Measurements from ENCODE around the gene CDC5L.

Gene CDC5L

GRCh38 chr6:44453146-44453545, 65.6 kb downstream of the CDC5L start:
- TF ChIP-seq POLR2AphosphoS5 (IDR thresholded peaks at IDR 0.05; ENCODE audit: low read depth, low read length) (no peak), FOXP2 (optimal IDR thresholded peaks at IDR 0.05; ENCODE audit: borderline replicate concordance, extremely low read depth, extremely low read length, insufficient read depth) (no peak), TAF1 (IDR thresholded peaks at IDR 0.05; ENCODE audit: borderline replicate concordance, insufficient read depth, low read length) (no peak), SIN3A (IDR thresholded peaks at IDR 0.05; ENCODE audit: borderline replicate concordance, insufficient read depth, low read length) (no peak), REST (IDR thresholded peaks at IDR 0.05; ENCODE audit: insufficient read depth in 1 of 2, low read depth in 2 of 2, low read length in 2 of 2) (no peak)

GRCh38 chr6:44454198-44454597, 66.7 kb downstream of the CDC5L start:
- TF ChIP-seq REST (IDR thresholded peaks at IDR 0.05; ENCODE audit: insufficient read depth in 1 of 2, low read depth in 2 of 2, low read length in 2 of 2): no peak

GRCh38 chr6:44456070-44456965, 68.8 kb downstream of the CDC5L start:
- no peak for TF ChIP-seq POLR2AphosphoS5 (IDR thresholded peaks at IDR 0.05; ENCODE audit: low read depth, low read length)
- no peak for TF ChIP-seq TAF1 (IDR thresholded peaks at IDR 0.05; ENCODE audit: borderline replicate concordance, insufficient read depth, low read length)
- TF ChIP-seq SIN3A (IDR thresholded peaks at IDR 0.05; ENCODE audit: borderline replicate concordance, insufficient read depth, low read length): no peak
- TF ChIP-seq REST (IDR thresholded peaks at IDR 0.05; ENCODE audit: insufficient read depth in 1 of 2, low read depth in 2 of 2, low read length in 2 of 2): no peak
- TF ChIP-seq FOXP2 (optimal IDR thresholded peaks at IDR 0.05; ENCODE audit: borderline replicate concordance, extremely low read depth, extremely low read length, insufficient read depth): no peak

GRCh38 chr6:44456966-44457292, 69.4 kb downstream of the CDC5L start:
- TF ChIP-seq FOXP2 (optimal IDR thresholded peaks at IDR 0.05; ENCODE audit: borderline replicate concordance, extremely low read depth, extremely low read length, insufficient read depth): no peak
- no peak for TF ChIP-seq SIN3A (IDR thresholded peaks at IDR 0.05; ENCODE audit: borderline replicate concordance, insufficient read depth, low read length)
- TF ChIP-seq REST (IDR thresholded peaks at IDR 0.05; ENCODE audit: insufficient read depth in 1 of 2, low read depth in 2 of 2, low read length in 2 of 2): no peak
- no peak for TF ChIP-seq TAF1 (IDR thresholded peaks at IDR 0.05; ENCODE audit: borderline replicate concordance, insufficient read depth, low read length)
- TF ChIP-seq POLR2AphosphoS5 (IDR thresholded peaks at IDR 0.05; ENCODE audit: low read depth, low read length): no peak

- TF ChIP-seq POLR2AphosphoS5 (IDR thresholded peaks at IDR 0.05; ENCODE audit: low read depth, low read length): no peak
- TF ChIP-seq REST (IDR thresholded peaks at IDR 0.05; ENCODE audit: insufficient read depth in 1 of 2, low read depth in 2 of 2, low read length in 2 of 2): no peak
- TF ChIP-seq TAF1 (IDR thresholded peaks at IDR 0.05; ENCODE audit: borderline replicate concordance, insufficient read depth, low read length): no peak
- no peak for TF ChIP-seq SIN3A (IDR thresholded peaks at IDR 0.05; ENCODE audit: borderline replicate concordance, insufficient read depth, low read length)
- no peak for TF ChIP-seq FOXP2 (optimal IDR thresholded peaks at IDR 0.05; ENCODE audit: borderline replicate concordance, extremely low read depth, extremely low read length, insufficient read depth)
Observed at GRCh38 chr6:44457596-44457995, 70.1 kb downstream of the CDC5L start.
